Ecto neural progenitor cell (in vitro differentiated cells): ENCODE results near the gene UBC.
"Not testable (repeated sequence)": the region's sequence is repeated elsewhere in the genome, so short reads cannot be mapped to it uniquely, and the experiment has no call there.

Source experiments
- DNase-seq: peaks from one replicate; pipeline ENCODE4 v3.0.0-alpha.2; 2018; ENCODE audit warnings: low spot score

The UBC gene

DNA sequence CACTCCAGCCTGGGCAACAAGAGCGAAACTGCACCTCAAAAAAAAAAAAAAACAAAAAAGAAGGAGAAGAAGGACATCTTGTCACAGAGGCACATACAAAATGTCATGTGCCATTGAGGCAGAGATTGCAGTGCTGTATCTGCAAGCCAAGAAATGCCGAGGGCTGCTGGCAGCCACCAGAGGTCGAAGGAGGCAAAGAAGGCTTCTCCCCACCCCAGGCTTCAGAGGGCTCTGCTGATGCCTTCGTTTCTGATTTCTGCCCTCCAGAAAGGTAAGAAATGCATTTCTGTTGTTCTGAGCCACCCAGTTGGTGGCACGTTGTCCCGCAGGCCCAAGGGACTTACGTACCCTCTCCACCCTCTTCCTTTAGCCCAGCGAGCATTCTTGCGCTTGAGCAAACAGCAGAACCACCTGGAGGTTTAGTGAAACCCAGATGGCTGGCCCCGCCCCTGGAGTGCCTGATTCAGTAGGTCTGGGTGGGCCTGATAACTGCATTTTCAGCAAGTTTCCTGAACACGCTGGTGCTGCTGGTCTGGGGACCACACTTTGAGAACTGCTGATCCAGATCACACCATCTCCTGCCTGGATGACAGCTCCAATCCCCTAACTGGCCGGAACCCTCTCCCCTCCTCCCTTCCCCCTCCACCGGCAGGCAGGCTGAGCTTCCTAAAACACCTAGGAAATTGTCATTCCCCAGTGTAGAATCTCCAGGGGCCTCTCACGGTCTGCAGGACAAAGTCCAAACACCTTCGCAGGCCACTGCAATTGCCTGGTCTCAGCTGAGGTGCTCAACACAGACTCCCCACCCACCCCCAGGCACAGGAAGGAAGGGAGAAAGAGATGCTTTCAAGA lies 29.6 kb downstream of the UBC start:
- no peak for DNase-seq

DNA sequence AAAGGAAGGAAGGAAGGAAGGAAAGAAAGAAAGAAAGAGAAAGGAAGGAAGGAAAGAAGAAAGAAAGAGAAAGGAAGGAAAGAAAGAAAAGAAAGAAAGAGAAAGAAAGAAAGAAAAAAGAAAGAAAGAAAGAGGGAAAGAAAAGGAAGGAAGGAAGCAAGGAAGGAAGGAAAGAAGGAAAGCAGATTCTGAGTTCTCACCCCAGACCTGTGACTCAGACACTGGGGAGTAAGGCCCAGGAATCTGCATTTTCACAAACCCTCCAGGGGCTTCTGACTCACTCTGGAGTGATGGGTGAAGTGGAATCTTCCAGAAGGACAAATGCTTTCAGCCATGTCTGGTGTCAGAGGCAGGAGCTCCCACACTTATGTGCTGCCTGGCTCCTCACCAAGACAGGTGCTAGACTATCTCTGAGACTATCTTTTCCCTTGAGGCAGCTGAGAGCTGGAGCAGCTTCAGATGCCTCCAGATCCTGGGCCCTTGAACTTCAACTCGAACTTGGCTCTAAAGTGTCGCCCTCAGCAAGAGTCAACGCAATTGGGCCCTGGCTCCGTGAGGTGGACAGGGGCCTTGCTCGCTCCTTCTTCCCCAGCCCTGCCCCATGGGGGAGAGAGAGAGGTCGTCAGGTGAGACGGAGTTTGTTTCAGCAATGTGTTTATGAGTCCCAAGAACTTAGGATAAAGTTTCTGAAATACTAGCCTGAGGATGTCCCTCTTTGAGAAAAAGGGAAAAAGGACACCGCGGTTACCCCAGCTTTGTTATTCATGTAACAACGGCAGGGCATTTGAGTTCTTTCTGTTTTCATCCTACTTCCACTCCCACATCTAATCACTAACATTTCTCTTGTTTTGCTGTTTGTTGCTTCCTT lies 31.0 kb downstream of the UBC start:
- DNase-seq = no peak

DNA sequence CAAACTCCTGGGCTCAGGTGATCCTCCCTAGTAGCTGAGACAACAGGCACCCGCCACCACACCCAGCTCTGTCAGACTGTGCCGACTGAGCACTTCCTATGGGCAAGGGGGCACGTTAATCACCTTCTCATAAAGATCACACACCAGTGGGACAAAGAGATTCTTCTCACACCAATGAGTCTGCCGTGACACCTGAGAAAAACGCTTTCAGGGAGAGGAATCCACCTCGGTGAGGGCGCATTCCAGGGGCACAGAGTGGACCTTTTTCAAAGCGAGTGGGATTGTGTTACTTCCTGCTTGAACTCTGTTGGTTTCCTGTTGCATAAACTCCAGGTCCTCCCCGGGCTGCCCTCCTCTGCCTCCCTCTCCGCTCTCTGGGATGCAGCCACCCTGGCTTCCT lies 33.3 kb downstream of the UBC start:
- DNase-seq = no peak

DNA sequence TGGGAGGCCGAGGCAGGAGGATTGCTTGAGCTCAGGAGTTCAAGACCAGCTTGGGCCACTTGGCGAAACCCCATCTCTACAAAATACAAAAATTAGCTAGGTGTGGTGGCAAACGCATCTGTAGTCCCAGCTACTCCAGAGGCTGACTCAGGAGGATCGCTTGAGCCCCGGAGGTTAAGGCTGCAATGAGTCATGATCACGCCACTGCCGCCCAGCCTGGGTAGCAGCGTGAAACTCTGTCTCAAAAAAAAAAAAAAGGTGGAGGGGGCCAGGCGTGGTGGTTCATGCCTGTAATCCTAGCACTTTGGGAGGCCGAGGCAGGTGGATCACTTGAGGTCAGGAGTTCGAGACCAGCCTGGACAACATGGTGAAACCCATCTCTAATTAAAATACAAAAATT lies 34.1 kb downstream of the UBC start:
- not testable (repeated sequence) for DNase-seq

DNA sequence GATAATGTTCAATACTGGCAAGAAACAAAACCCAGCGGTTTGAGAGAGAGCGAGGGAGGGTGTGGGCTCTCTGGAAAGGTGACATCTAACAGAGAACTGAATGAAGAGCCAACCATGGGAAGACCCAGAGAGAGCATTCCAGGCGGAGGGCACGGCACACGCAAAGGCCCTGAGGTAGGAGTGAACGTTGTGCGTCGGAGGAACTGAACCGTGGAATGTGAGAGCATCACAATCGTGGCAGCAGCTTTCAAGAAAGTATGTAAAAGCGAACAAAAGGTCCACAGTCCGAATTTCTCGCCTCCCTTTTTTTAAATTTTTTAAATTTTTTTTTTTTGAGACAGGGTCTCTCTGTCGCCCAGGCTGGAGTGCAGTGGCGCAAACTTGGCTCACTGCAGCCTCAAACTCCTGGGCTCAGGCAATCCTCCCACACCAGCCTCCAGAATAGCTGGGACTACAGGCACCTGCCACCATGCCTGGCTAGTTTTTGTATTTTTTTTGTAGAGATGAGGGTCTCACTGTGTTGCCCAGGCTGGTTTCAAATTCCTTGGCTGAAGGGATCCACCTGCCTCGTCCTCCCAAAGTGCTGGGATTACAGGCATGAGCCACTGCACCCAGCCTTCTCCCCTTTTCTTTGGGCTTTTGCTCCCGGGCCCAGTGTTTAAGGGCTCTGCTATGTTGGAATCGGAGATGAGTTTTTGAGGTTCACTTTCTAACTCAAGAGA lies 35.5 kb downstream of the UBC start:
- no peak for DNase-seq

DNA sequence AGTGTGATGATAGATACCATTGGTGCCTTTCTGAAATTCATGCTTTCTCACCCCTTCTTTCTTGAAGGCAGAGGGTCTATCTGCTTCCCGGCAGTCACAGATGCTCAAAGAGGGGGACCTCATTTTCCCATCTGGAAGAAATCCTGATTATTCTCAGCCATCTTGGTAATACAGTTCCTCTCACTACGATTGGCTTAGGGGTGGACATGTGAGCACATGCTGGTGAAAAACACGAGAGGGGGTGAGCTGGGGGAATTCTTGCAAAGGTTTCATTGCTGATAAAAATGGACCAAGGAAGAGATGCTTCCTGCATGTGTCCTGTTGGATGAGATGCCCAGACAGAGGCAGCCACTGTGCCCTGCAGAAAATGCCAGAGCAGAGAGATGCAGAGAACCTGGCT lies 37.0 kb downstream of the UBC start:
- DNase-seq = no peak

DNA sequence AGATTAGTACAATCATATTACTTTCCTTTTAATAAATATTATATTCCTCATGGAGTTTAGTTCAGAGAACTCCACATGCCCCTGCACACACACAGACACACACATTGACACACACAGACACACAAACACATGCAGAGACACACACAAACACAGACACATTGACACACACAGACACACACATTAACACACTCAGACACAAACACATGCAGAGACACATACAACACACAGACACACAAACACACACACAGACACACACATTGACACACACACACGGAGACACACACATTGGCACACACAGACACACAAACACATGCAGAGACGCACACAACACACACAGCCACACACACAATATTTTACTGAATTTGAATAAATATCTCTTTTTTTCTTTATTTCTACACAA lies 38.3 kb downstream of the UBC start:
- DNase-seq = no peak

DNA sequence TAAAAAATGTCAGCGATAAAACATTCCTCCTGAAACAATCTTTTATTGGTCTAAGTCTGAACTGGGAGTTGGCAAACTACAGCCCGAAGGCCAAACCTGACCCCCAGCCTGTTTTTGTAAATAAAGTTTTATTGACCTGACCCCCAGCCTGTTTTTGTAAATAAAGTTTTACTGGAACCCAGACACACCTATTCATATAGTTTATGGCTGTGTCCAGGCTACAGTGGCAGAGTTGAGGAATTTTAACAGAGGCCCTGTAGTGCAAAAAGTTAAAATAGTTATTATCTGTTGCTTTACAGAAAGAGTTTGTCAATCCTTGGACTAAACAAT lies 38.7 kb downstream of the UBC start:
- DNase-seq = no peak

DNA sequence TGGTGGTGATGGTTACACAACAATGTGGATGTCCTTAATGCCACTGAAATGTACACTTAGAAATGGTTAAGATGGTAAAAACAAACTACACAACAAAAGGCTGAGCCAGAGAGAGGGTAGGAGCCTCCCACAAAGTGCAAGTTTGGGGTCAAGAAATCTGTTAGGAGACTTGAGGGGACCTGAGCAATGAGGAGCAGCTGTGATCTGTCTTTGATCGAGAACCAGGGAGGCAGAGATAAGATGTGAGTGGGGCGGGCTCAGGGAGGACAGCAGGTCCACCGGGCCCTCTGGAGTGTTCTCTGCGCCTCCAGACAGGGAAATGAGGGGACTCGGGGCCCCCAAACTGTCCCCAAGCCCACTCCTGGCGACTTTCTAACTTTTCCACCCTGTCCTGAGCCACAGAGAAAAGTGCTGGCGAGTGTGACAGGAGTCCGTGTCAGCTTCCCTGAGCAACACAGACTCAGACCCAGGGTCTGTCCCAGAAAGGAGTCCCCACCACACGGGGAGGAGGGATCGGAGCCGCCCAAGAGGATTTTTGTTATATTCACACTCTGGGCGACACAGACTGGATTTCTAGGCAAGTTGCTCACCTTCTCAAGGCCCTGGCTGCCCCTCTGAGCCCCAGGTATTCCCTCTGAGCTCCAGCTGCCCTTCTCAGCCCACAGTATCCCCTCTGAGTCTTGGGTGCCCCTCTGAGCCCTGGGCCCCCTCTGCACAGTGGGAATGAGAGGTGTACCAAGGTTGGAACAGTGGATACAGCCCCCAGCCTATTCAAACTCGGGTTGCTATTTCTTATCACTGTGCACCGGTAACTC lies 39.3 kb downstream of the UBC start:
- DNase-seq = no peak

DNA sequence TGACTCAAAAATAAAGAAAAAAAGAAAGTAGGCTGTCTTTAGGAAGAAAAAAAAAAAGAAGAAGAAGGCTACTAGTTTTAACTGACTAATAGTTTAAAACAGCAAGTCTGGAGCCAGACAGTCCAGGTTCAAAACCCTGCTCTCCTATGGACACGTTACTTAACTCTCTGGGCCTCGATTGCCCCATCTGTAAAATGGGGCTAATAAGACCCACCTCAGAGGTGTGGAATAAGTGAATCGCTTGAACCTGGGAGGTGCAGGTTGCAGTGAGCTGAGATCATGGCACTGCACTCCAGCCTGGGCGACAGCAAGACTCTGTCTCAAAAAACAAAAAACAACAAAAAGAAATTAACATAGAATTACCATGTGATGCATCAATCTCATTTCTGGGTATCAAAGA lies 40.3 kb downstream of the UBC start:
- no peak for DNase-seq

DNA sequence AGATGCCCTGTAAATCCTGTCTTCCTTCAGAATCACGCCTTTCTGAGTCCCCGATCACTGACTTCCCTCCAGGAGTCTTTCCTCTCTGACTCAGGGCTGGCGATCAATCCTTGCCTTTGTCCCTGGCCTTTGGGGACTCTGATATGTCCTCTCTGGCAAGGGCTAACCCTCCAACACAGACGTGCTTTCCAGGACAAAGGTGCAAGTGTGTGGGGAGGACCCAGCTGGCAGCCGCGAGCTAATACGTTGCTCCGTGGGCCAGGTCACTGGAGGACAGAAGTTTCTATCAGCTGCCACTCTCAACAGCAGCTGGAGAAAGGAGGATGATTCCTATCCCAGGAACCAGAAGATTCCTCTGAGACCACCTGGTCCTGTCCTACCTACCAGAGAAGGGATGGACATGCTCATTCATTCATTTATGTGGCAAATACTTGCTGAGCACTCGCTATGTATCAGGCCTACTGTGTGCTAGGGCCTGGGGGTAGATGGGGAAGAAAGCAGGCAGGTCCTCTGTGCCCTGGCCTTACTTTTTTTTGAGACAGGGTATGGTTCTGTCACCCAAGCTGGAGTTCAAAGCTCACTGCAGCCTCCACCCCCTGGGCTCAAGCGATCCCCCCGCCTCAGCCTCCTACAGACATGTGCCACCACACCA lies 42.3 kb downstream of the UBC start:
- DNase-seq = no peak

DNA sequence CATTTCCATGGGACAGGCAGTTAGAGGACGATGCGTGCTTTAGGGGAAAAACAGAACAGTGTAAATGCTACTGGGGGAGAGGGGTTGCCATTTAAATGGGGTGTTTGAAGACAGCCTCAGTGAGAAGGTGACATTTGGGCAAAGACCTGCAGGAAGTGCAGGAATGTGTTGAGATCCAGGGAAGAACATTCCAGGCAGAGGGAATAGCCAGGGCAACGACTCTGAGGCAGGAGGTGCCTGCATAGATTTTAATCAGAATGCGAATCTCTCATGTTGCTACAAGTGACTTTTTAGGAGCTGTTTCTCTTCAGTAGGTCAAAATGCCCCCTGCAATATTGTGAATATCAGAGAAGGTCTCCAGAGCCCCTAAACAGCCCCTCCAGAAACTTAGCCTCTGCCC lies 43.2 kb downstream of the UBC start:
- no peak for DNase-seq

DNA sequence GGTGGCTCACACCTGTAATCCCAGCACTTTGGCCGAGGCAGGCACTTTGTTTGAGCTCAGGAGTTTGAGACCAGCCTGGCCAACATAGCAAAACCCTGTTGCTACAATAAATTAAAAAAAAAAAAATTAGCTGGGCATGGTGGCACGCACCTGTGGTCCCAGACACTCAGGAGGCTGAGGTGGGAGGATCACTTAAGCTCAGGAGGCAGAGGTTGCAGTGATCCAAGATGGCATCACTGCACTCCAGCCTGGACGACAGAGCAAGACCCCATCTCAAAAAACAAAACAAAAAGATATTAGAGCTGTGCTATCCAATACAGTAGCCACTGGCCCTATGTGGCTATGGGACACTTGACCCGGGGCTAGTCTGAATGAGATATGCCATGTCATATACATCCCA lies 43.9 kb downstream of the UBC start:
- DNase-seq = no peak

DNA sequence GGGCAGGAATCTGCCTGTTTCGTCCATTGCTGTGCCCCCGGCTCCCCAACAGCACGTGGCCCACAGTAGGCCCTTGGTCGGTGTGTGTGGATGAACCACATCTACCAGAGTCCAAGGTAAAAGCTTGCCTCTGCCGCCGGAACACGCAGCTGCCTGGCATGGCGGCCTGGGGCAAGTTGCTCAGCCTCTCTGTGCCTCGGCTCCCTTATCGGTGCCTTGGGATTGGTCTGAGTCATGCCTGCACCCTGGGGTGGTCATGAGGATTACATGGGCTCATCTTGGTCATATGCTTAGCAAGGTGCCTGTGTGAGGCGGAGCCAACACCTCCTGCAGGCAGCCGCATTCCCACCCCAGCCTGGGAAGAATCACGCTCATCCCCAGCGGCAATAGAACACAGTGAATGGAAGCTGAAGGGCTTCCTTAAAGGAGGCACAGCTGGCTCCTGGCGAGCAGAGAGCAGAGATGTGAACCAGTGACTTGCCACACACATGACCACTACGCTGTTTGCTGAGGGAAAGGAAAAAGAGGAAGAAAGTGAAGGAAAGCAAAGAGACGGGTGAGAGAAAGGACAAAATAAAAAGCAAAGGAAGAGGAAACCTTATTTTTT lies 45.3 kb downstream of the UBC start:
- no peak for DNase-seq

DNA sequence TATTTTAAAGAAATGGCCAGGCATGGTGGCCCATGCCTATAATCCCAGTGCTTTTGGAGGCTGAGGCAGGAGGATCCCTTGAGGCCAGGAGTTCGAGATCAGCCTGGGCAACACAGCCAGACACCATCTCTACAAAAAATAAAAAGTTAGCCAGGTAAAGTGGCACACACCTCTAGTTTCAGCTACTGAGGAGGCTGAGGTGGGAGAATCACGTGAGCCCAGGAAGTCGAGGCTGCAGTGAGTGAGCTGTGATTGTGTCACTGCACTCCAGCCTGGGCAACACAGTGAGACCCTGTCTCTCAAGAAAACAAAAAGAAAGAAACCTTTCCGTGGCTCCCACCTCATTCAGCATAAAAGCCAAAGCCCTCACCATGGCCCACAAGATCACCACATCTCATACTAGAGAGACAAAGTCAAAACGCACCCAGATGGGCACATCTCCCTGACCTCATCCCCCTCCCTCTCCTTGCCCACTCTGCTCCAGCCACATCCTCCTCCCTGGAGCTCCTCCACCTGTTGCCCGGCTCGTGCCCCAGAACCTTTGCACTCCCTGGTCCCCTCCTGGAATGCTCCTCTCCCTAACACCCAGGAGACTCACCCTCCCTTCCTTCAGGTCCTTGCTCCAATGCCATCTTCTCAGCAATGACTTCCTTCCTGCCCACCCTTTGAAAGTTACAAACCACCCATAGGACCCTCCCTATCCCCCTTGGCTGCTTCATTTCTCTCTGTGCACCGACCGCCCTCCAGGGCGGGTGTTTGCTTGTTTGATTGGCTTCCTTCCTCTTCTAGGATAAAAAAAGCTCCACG lies 46.0 kb downstream of the UBC start:
- no peak for DNase-seq

DNA sequence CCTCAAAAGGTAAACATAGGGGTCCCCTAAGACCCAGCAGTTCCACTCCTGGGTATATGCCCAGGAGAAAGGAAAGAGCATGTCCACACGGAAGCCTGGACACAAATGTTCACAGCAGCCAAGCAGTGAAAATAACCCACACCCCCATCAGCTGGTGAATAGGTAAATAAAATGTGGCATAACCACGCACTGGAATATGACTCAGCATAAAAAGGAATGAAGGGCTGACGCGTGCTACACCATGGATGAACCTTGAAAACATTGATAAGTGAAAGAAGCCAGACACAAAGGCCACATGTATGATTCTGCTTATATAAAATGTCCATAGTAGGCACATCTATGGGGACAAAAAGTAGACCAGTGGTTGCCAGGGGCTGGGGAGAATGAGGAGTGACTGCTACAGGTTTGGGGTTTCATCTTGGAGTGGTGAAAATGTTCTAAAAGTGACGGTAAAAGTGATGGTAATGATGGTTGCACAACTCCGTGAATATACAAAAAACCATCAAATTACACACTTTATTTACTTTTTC lies 47.0 kb downstream of the UBC start:
- no peak for DNase-seq

DNA sequence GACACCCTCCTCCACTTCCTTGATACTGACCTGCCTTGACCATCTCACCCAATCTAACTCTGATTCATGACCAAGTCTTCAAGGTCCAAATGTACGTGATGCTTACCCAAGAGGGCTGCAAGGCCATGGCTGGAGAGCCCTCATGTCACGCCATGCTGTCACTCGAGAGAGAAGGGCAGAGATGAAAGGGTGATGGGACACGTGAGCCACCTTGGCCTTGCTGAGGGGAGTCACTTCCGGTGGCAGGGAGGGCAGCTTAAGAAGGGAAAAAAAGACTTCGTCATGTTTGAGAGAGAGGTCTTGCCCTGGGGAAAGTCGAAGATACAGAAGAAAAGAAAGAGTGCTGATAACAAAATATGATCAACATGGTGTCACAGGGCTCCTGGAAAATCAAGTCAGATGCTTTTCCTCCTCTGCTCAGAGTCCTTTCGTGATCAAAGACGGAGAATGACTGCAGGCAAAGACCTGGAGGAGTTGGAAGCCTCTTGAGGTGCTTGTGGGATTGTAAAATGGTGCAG lies 47.5 kb downstream of the UBC start:
- no peak for DNase-seq

DNA sequence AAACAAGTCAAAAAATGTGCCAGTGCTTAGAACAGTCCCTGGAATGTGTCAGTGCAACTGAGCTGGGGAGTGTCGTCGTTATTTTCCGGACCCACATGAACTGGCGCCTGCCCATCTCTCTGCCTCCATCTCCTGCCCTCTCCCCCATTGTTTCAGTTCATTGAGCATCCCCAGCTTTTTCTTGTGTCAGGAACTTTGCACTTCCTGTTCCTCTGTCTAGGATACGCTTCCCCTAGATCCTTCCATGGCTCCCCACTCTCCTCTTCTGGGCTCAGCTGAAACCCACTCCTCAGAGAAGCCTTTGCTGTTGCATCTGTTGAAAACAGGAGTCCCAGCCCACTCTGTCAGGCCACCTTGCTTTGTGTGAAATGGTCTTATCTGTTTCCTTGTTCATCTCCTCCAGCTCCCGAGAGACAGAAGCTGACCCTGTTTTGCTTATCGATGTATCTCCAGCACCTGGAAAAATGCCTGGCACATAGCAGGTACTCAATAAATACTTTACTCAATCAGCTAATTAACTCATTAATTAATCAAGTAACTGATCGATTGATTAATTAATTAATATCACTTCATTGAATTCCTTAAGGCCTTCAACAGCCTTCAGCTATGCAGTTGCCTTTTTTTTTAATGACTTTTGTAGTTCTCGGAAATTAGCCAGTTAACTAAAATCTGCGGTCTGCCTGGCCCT lies 48.1 kb downstream of the UBC start:
- no peak for DNase-seq

DNA sequence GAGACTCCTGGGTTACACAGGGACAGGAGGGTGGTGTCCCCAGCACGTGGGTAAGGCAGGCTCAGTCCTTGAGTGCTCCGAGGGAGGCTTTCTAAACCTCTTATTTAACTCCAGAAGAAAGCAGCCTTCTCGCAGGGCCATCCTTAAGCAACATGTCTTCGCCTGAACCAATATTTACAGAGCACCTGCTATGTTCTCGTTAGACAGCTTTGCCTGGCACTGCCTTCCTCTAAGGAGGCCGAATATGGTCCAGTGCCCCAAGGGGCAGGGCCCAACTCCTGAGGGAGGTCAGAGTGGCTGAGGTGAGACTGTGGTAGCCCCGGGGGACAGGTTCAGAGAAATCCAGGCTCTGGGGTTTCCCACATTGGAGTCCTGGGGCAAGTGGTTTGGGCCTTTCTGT lies 48.7 kb downstream of the UBC start:
- DNase-seq = no peak
